Measurements from ENCODE around the gene CYBC1. TPM values are rescaled to one million over a fixed set of nuclear protein-coding genes. Genes with fewer than 3 reads are reported as not detected.

The CYBC1 gene
- total and polyA plus RNA-seq, 2 donors from 2014 or later, result 38.2 to 139 TPM

GRCh38 chr17:82405051-82405450, 45.5 kb downstream of the CYBC1 start:
- no peaks in the 10 kb centered on the region for H3K27me3 ChIP-seq (ENCODE audit: control insufficient read depth, insufficient read depth, low read length)
- H3K4me1 ChIP-seq (ENCODE audit: control insufficient read depth in 2 of 3, insufficient read depth in 2 of 3, low read depth in 1 of 3, low read length in 3 of 3), result no peaks in the 10 kb centered on the region
- H3K9me3 ChIP-seq (ENCODE audit: control insufficient read depth in 2 of 3, insufficient read depth in 1 of 3, low read length in 3 of 3), result no peaks in the 10 kb centered on the region
- peaks cover 0 to 4% (median 3%) of the 10 kb centered on the region in 3 donors for H3K36me3 ChIP-seq (ENCODE audit: control insufficient read depth in 2 of 3, insufficient read depth in 3 of 3, low read length in 3 of 3)
- H3K27ac ChIP-seq (ENCODE audit: low read depth in 2 of 2, low read length in 2 of 2), result no peak overlapping the region
- H3K9ac ChIP-seq (ENCODE audit: low read length in 3 of 3), result no peak overlapping the region
- FAIRE-seq, result no peak
- DNase-seq, result peak in 1 of 5 donors; percentile 65
- TF ChIP-seq CTCF (IDR thresholded peaks at IDR 0.05; ENCODE audit: borderline replicate concordance, extremely low read depth, insufficient read depth), result no peak
- intact Hi-C loops (cut with DNase I), result no loop called here
- no peak overlapping the region for H3K4me3 ChIP-seq (ENCODE audit: low read length in 3 of 3)

GRCh38 chr17:82403662-82404660, 46.6 kb downstream of the CYBC1 start:
- no peaks in the 10 kb centered on the region for H3K27me3 ChIP-seq (ENCODE audit: control insufficient read depth, insufficient read depth, low read length)
- no peaks in the 10 kb centered on the region for H3K9me3 ChIP-seq (ENCODE audit: control insufficient read depth in 2 of 3, insufficient read depth in 1 of 3, low read length in 3 of 3)
- no peak for TF ChIP-seq CTCF (IDR thresholded peaks at IDR 0.05; ENCODE audit: borderline replicate concordance, extremely low read depth, insufficient read depth)
- no peaks in the 10 kb centered on the region for H3K4me1 ChIP-seq (ENCODE audit: control insufficient read depth in 2 of 3, insufficient read depth in 2 of 3, low read depth in 1 of 3, low read length in 3 of 3)
- intact Hi-C loops (cut with DNase I), result no loop called here
- H3K9ac ChIP-seq (ENCODE audit: low read length in 3 of 3), result no peak overlapping the region
- DNase-seq, result peak in 1 of 5 donors; percentile 68
- no peak for FAIRE-seq
- H3K4me3 ChIP-seq (ENCODE audit: low read length in 3 of 3), result no peak overlapping the region
- H3K27ac ChIP-seq (ENCODE audit: low read depth in 2 of 2, low read length in 2 of 2), result no peak overlapping the region
- peaks cover 0 to 3% (median 0%) of the 10 kb centered on the region in 3 donors for H3K36me3 ChIP-seq (ENCODE audit: control insufficient read depth in 2 of 3, insufficient read depth in 3 of 3, low read length in 3 of 3)

- no peak for TF ChIP-seq CTCF (IDR thresholded peaks at IDR 0.05; ENCODE audit: borderline replicate concordance, extremely low read depth, insufficient read depth)
- Histone ChIP-seq H3K4me1 (ENCODE audit: control insufficient read depth in 2 of 3, insufficient read depth in 2 of 3, low read depth in 1 of 3, low read length in 3 of 3) (no peaks in the 10 kb centered on the region), H3K27ac (ENCODE audit: low read depth in 2 of 2, low read length in 2 of 2) (no peak overlapping the region), H3K4me3 (ENCODE audit: low read length in 3 of 3) (no peak overlapping the region), H3K9me3 (ENCODE audit: control insufficient read depth in 2 of 3, insufficient read depth in 1 of 3, low read length in 3 of 3) (no peaks in the 10 kb centered on the region), H3K36me3 (ENCODE audit: control insufficient read depth in 2 of 3, insufficient read depth in 3 of 3, low read length in 3 of 3) (peaks cover 0 to 3% (median 0%) of the 10 kb centered on the region in 3 donors), H3K9ac (ENCODE audit: low read length in 3 of 3) (no peak overlapping the region), H3K27me3 (ENCODE audit: control insufficient read depth, insufficient read depth, low read length) (no peaks in the 10 kb centered on the region)
- DNase-seq (peak in 1 of 5 donors; percentile 23), FAIRE-seq (no peak)
- intact Hi-C loops (cut with DNase I), result no loop called here
These were observed 47.7 kb downstream of the CYBC1 start for GRCh38 chr17:82402865-82403264.

Measured in kidney (tissue), 14 donors.